HG03196 (cell line): ENCODE results near the gene MYO9A.
A peak's percentile ranks its signal among the peaks of the same experiment; 100 is the strongest.

Experiments
- ATAC-seq: cut with Tn5 transposase; IDR thresholded peaks from one replicate; pipeline ENCODE4 v1.9.1; 2021; ENCODE audit not compliant: unreplicated experiment

Gene MYO9A

DNA sequence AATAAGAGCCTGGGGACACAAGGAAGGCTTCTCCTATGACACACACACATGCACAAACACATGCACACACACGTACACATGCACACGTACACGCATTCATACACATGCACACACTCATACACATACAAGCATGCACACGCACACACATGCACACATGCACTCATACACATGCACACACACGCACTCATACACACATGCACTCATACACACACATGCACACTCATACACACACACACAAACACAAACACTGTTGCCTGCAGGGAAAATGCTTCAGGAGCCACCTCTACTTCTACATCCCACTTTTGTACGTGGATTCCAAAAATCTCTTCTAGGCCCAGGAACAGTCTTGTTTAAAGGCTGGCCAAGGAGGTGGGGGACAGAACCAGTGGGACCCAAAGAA lies 328.3 kb downstream of the MYO9A start:
- ATAC-seq: no peak

DNA sequence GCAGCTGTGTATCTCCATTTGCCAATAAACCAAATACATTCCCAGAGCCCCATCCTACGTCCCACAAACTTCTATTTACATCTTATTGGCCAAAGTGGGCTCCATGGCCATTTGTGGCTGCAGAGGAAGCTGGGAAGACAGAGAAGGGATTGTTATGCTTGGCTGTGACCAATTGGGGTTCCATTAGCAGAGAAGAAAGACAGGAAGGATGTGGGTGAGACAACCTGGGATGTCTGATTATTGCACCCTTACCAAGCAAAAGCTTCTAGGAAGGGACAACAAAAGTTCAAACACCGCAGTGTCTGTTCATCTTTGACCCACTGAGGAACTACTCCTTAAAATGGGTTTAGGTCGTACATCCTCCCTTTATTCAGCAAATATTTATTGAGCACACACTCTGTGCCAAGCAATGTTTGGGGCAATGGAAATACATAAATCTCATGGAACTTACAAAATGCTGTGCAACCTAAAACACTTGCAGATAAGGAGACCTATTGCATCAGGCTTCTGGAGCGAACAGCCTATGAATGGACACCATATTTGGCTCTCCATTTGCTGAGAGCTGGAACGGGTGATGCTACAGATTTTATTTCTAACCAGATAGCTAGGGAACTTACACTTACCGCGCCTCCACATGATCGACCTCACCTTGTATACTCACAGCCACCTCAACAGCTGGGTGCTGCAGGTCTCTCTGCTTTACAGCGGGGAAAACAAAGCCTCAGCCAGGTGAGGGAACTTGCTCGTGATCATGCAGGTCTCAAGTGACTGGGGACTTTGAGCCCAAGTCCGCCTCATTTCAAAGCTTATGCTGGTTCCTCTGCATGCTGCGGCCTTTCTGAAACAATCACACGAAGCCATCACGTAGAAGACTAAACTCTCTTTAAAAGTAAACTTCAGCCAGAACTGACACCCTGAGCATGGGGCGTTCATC lies 329.0 kb downstream of the MYO9A start:
- no peak for ATAC-seq

DNA sequence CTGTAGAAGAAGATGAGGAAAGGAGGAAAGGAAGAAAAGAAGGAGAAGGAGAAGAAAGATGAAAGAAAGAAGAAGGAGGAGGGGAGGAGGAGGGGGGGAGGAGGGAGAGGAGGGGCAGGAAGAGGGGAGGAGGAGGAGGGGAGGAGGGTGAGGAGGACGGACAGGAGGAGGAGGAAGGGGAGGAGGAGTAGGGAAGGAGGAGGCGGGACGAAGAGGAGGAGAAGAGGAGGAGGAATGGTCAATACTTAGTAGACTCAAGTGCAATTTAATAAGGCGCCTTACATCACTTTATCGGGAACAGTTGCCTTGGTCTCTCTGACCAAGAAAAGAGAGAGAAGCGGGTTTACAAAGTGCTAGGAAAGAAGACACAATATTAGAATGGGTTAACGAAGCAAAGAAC lies 331.3 kb downstream of the MYO9A start:
- ATAC-seq: no peak

DNA sequence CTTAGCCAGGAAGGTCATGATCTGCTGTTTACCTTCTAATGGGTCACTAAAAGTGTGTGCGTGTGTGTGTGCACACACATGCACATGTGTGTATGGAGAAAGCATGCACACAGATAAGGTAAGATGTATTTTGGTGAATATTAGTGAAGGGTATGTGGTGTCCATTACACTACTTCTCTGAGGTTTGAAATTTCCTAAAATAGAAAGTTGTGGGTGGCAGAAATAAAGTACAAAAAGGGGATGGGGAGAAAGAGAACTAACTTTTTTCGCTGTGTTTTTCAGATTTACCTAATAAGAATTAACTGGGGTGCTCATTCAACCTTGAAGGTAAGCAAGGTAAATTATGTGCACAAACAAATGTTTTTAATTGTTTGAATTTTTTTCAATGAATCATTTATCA lies 332.0 kb downstream of the MYO9A start:
- ATAC-seq: no peak

DNA sequence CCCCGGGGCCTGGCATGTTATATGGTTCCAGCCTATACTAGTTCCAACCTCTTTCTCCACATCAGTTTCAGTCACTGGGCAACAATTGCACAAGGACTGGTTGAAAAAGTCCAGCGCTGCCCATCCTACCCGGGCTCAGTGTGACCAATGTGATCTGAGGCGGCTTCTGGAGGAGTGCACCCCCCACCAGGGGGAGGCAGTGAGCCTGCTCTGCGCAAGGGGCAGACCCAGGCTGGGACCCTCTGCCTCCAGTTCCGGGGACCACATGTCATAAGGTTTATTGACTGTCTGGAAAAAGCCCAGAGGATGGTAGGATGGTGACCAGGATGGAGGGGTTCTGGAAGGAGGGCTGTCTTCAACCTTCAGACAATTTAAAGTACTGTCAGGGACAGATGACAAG lies 333.2 kb downstream of the MYO9A start:
- no peak for ATAC-seq

DNA sequence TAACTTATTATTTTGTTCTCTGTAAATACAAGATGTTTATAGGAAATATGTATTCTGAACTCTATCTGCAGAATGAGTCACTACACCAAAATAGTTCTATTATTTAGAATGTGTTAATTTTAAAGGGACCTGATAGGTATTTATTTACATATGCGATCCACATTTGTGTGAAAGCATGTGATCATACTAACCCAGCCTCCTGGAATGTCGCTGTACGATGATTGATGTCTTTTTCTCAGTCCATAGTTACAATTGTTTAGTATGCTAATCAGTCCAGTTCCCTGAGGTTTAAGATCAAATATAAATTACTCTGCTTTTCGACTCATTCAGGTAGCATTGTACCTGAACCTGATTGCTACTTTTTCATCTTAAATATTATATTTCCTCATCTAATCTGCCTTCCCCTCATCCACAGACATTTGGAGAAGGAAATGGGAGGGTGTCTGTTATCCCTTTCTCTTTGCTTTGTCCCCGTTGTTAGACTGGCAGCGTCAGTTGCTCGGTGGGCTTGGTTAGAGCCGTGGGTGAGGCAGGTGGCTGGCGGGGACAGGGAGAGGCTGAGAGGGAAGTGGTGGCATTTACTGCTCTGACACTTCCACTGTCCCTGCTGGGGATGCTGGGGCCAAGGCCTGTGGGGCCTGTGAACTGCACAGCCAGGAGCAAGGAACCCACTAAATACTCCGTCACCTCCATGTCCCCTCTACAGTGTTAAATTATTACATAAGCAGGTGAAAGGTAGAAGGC lies 335.4 kb downstream of the MYO9A start:
- no peak for ATAC-seq

DNA sequence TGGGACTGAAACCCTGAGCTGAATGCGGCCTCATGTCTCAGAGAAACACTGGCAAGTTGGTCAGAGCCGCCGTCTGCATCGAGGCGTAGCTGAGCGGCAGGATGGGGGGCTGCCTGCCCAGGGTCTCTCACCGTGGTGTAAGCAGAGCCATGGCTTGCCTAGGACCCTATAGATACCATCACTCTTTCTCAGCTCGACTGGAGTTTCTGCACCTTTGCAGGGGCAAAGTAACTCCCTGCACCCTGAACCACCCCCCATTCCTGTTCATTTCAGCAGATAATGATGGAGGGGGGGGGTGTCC lies 336.0 kb downstream of the MYO9A start:
- ATAC-seq: no peak

DNA sequence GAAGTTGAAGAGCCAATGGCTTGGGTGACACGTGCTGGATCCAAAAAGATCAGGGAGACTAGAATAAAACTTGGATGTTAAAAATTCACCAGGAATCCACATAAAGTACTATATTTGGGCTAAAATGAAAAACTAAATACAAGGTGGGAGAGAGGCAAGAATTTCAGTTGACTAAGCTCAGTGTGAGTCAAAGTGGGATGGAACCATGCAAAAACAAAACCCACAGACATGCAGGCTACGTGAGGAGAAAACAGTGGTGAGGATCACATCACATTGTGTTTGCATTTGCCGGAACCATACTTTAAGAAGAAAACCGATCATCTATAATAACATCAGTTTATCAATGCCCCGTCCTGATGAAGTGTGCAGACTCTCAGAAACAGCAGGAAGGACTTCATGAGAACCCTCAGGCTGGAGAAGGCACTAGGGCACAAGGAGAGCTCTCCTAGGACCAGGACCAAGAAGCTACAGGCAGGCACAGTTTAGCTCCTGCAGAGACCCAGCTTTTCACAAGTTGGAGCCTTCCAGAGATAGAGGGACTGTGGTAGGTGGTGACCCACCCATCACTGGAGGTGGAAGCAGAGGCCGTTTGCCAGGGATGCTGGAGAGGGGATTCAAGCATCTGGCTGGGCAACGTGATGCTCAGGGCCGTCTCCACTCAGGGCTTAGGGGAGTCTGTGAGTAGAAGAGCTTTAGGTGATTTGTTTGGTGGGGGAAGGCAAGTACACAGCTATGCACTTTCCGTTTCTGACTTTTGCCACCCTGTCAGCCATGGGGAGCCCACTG lies 336.6 kb downstream of the MYO9A start:
- no peak for ATAC-seq

DNA sequence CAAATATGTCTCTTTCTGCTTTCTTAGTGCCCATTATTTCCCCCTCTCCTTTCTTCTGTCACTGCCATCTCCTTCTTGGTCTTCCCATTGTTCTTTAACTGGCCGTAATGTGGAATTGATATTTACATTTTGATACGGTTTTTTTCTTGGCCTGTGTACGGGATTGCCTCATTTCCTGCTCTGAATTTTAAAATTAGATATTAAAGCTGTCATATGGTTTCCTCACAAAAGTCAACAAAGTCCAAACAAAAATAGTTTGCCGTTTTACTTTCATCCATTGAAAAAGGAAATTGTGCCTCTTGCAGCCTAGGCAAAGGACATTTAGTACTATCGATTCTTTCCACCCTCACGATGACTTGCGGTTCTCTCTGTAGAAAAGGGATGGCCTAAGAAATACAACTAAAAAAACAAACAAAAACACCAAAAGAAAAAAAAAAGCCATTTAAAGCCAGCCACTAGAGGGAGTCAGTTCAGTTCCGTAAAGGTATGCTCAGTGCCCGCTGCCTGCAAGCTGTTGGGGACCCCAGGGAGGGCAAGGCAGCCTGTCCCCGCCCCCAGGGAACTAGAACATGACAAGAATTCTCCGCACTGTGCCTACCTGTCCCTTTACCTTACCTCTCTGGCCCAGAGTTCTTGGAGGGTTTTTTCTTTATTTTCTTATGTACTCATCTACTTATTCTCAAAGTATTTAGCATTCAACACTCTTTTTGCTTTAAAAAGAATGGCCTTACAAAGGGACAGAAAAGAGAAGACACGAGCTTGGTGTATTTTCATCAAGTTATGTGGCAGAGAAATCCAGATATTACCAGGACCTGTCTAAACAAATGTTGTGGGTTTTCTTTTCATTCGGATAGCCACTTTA lies 337.6 kb downstream of the MYO9A start:
- ATAC-seq: peak; percentile 54

DNA sequence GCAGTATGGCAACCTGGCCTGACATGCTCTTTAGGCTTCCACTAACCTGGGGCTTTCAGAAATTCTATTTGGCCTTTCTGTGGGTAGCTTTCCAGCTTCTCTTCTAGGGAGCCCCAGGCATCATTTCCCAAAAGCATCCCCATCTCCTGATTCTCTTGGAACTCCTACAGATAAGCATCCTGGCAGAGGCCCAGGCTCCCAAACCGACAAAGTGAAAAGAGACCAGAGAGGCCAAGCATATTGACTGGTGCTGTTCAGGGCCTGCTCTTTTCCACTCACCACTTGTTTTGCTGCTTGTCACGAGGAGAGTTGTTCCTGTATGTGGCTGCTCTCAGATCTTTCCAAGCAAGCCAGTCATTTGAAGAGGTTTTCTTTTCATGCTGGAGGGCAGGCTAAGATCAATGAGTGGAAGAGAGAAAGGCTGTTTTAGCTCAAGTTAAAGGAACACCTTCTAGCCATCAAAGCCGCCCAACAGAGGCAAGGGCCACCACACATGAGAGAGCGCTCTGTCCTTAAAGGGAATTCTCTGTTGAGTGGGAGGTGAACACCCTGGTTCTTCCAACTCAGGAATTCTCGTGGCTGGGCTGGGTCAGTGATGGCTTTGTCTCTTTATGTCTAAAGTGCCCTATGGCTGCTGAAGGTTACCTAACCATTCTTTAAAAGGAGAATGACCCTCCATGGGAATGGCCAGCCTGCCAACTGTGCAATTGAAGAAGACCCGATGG lies 338.7 kb downstream of the MYO9A start:
- ATAC-seq: no peak

DNA sequence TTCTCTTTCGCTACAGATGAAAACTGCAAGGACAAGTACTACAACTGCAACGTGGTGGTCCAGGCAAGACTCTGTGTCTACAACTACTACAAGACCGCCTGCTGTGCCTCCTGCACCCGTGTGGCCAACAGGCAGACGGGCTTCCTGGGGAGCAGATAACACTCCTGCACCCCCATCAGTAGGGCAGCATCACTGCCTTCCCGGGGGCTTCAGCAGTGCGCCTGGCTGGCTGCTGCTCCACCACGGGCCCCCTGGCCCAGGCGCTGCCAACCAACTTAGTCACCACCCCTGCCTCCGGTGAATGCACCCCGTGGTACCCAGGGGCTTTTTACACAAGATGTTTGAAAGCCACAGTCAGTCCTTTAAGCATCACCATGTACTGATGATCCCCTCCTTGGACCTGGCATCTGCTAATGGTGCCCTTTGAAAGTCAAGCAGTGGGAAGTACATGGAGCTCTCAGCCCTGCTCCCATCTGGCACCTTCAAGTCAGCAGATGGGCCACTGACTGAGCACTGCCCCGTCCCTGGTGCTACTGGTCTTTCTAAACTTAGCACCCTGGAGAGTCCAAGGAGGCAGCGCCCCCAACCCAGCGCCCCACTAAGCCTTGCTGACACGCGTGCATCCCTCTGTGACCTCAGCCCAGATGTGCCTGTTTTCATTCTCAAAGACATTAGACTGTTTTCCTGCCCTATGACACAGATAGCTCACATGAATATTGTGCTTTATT lies 340.6 kb downstream of the MYO9A start:
- no peak for ATAC-seq

DNA sequence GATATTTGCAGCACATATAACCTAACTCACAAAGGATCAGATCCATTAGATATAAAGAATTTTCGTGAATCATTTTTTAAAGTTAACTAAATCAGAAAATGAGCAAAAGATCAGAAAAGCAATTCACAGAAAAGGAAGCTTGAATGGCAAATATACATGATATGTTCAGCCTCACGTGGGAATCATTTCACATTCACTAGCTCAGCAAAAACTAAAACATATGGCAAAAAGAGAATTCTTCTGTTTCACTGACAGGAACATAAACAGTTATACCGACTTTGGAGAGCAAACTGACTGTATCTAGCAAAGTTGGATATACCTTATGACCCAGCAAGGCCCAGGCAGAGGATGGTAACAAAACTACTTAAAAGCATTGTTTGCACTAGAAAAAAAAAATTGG lies 341.6 kb downstream of the MYO9A start:
- ATAC-seq: no peak

DNA sequence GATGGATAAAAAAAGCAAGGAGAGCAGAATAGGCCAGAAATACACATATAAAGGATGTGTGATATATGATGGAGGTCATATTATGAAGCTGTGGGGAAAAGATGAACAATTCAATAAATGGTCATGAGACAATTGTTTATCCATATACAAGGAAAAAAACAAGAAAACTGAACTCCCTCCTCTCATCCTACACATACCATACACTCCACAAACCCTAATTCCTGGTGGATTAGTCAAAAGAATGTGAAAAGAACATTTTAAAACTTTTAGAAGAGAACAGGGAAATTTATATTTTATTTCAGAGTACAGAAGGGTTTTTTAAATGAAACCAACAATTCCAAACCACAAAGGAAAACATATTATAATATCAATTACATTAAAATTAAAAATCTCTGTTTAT lies 342.1 kb downstream of the MYO9A start:
- ATAC-seq: no peak

DNA sequence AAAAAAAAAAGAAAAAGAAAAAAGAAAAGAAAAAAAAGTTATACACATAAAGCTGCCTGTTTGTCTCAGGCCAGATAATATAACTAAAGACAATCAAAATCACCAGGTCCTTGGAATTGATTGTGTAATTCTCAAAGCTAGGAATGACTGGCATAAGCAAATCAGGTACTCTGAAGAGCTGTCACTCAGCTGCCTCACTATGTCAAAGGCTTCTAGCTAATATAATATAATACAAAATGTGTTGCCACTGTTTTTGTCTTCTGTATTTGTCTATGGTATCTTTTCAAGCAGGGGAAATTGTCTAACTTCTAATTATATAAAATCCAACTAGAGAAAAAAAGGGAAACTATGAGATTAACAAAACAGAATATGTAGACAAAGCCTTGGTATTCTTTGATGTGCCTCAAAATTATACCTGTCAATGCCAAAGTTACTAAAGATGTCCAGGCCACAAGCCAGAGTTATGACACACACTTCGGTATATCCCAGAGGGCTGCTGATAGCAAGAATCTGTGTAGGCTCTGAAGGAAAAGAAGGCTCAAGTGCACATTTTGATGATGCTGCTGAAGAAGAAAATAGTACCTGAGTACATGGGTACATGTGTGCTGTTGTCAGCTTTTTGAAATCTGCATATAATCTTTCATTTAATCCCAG lies 344.6 kb downstream of the MYO9A start:
- ATAC-seq: no peak
